OCI-LY3 (cell line): ENCODE measurements around the gene DISP2.

Experiments used
- H2AFZ ChIP-seq: fragments of 200-600, 300-600 bp; shearing (Covaris generic); 2 replicates; pipeline ENCODE4 v1.6.0; 2014; ENCODE audit warnings: antibody characterized with exemption, low read depth, low read length
- H3K27ac ChIP-seq: fragments of 200-600, 300-600 bp; sonication (generic); 2 replicates; pipeline ENCODE4 v1.5.1; 2014; ENCODE audit warnings: mild to moderate bottlenecking, low read length, moderate library complexity, mixed read lengths
- H3K27me3 ChIP-seq: fragments of 200-600, 300-600 bp; sonication (generic); 2 replicates; pipeline ENCODE4 v1.6.1; 2014; ENCODE audit warnings: low read depth, low read length, mixed read lengths
- H3K36me3 ChIP-seq: fragments of 200-600, 300-600 bp; sonication (generic); replicated peaks from 2 replicates; pipeline ENCODE3; 2014; ENCODE audit warnings: low read depth, low read length, mixed read lengths
- H3K4me1 ChIP-seq: fragments of 300-600, 200-600 bp; sonication (generic); 2 replicates; pipeline ENCODE4 v1.6.1; 2014; ENCODE audit warnings: low read length, mixed read lengths
- H3K4me2 ChIP-seq: fragments of 200-600, 300-600 bp; sonication (generic); 2 replicates; pipeline ENCODE4 v1.6.1; 2014; ENCODE audit warnings: low read length, mixed read lengths
- H3K4me3 ChIP-seq: fragments of 300-600, 200-600 bp; sonication (generic); 2 replicates; pipeline ENCODE4 v1.5.1; 2014; ENCODE audit warnings: antibody characterized with exemption, mild to moderate bottlenecking, low read length, moderate library complexity
- H3K79me2 ChIP-seq: fragments of 300-600, 200-600 bp; shearing (Covaris generic); 2 replicates; pipeline ENCODE4 v1.6.1; 2014; ENCODE audit warnings: mild to moderate bottlenecking, low read length, mixed read lengths
- H3K9ac ChIP-seq: fragments of 300-600, 200-600 bp; shearing (Covaris generic); 2 replicates; pipeline ENCODE4 v1.6.0; 2014; ENCODE audit warnings: mild to moderate bottlenecking, low read length, moderate library complexity
- H3K9me3 ChIP-seq: fragments of 200-600, 300-600 bp; shearing (Covaris generic); 2 replicates; pipeline ENCODE4 v1.6.1; 2014; ENCODE audit warnings: low read length, mixed read lengths; ENCODE audit not compliant: insufficient read depth
- H4K20me1 ChIP-seq: fragments of 200-600, 300-600 bp; sonication (generic); 2 replicates; pipeline ENCODE4 v1.6.1; 2016; ENCODE audit warnings: low read length, mixed read lengths; ENCODE audit not compliant: insufficient read depth
- CTCF ChIP-seq: fragments of 200-600, 300-600 bp; sonication (generic); IDR thresholded peaks from 2 replicates; pipeline ENCODE4 v1.5.1; 2014; ENCODE audit warnings: antibody characterized with exemption, low read length, low read depth
- EZH2phosphoT487 ChIP-seq: fragments of 200-600 bp; shearing (Covaris generic); IDR thresholded peaks from 2 replicates; pipeline ENCODE4 v1.6.1; 2018; ENCODE audit warnings: antibody characterized with exemption, mixed run types, low read depth

DISP2 gene

GRCh38 chr15:40416056-40416455 lies 58.0 kb downstream of the DISP2 start:
- H3K27me3 ChIP-seq, result no peaks in the 10 kb centered on the region
- H3K9me3 ChIP-seq, result no peaks in the 10 kb centered on the region
- H3K36me3 ChIP-seq, result peaks cover 43% of the 10 kb centered on the region
- no peak overlapping the region for H3K27ac ChIP-seq
- H3K4me3 ChIP-seq, result no peak overlapping the region
- H4K20me1 ChIP-seq, result no peaks in the 10 kb centered on the region
- H3K4me2 ChIP-seq, result no peak overlapping the region
- peaks cover 3% of the 10 kb centered on the region; the same call in 1 of the 2 replicates for H3K4me1 ChIP-seq
- TF ChIP-seq CTCF (no peak), EZH2phosphoT487 (no peak)
- no peak overlapping the region for H3K9ac ChIP-seq
- no peaks in the 10 kb centered on the region for H3K79me2 ChIP-seq
- H2AFZ ChIP-seq, result no peak overlapping the region

- H3K9me3 ChIP-seq, result no peaks in the 10 kb centered on the region
- no peak for TF ChIP-seq CTCF
- no peak for TF ChIP-seq EZH2phosphoT487
- H3K4me2 ChIP-seq, result no peak overlapping the region
- H3K4me3 ChIP-seq, result no peak overlapping the region
- peaks cover 10% of the 10 kb centered on the region; the same call in 1 of the 2 replicates for H3K4me1 ChIP-seq
- no peaks in the 10 kb centered on the region for H3K27me3 ChIP-seq
- H3K9ac ChIP-seq, result no peak overlapping the region
- no peaks in the 10 kb centered on the region for H3K79me2 ChIP-seq
- peaks cover 24% of the 10 kb centered on the region for H3K36me3 ChIP-seq
- H3K27ac ChIP-seq, result no peak overlapping the region
- H4K20me1 ChIP-seq, result no peaks in the 10 kb centered on the region
- H2AFZ ChIP-seq, result no peak overlapping the region
Measured at GRCh38 chr15:40418126-40418525, 60.1 kb downstream of the DISP2 start.

GRCh38 chr15:40420071-40420713 lies 62.2 kb downstream of the DISP2 start:
- Histone ChIP-seq H3K9ac (no peak overlapping the region), H3K27ac (no peak overlapping the region), H3K4me3 (no peak overlapping the region), H3K4me2 (no peak overlapping the region), H4K20me1 (no peaks in the 10 kb centered on the region), H3K79me2 (no peaks in the 10 kb centered on the region), H3K9me3 (no peaks in the 10 kb centered on the region), H3K4me1 (peaks cover 10% of the 10 kb centered on the region; the same call in 1 of the 2 replicates), H2AFZ (no peak overlapping the region), H3K27me3 (no peaks in the 10 kb centered on the region), H3K36me3 (peaks cover 11% of the 10 kb centered on the region)
- TF ChIP-seq CTCF (no peak), EZH2phosphoT487 (no peak)

- Histone ChIP-seq H3K4me3 (no peak overlapping the region), H3K79me2 (no peaks in the 10 kb centered on the region), H3K27ac (no peak overlapping the region), H3K4me1 (peaks cover 10% of the 10 kb centered on the region; the same call in 1 of the 2 replicates), H3K27me3 (no peaks in the 10 kb centered on the region), H2AFZ (no peak overlapping the region), H3K36me3 (peaks cover 7% of the 10 kb centered on the region), H3K9me3 (no peaks in the 10 kb centered on the region), H3K9ac (no peak overlapping the region), H3K4me2 (no peak overlapping the region), H4K20me1 (no peaks in the 10 kb centered on the region)
- TF ChIP-seq EZH2phosphoT487 (no peak), CTCF (no peak)
Measured at GRCh38 chr15:40420793-40421192, 62.8 kb downstream of the DISP2 start.
